Lung (tissue), 12 donors: ENCODE results near the gene BCL2. TPM values are rescaled to one million over a fixed set of nuclear protein-coding genes. Genes with fewer than 3 reads are reported as not detected.
A peak's percentile ranks its signal among the peaks of the same experiment; 100 is the strongest.

Experiments used
- ATAC-seq: fragments of 200-7000 bp; cut with Tn5 transposase; one replicate; pipeline ENCODE4 v1.9.1; 2020; ENCODE audit warnings: moderate number of reproducible peaks; ENCODE audit not compliant: insufficient read depth, low FRiP score
- DNase-seq, 3 donors: peaks; one replicate each; pipeline ENCODE4 v3.0.0-alpha.2; 2013 to 2017
- H3K27ac ChIP-seq, 2 donors: one replicate each; pipeline ENCODE4 v1.5.1; 2013; ENCODE audit warnings: mild to moderate bottlenecking in 2 of 2, moderate library complexity in 2 of 2, control low read depth in 1 of 2, inconsistent platforms in 1 of 2, low read depth in 1 of 2, low read length in 1 of 2
- H3K27me3 ChIP-seq, 3 donors: one replicate each; pipeline ENCODE4 v1.5.1; 2013; ENCODE audit warnings: low read length in 2 of 3; ENCODE audit not compliant: control insufficient read depth in 3 of 3, insufficient read depth in 3 of 3
- H3K36me3 ChIP-seq, 4 donors: one replicate each; pipeline ENCODE4 v1.5.1; 2013; ENCODE audit warnings: low read length in 4 of 4, mild to moderate bottlenecking in 1 of 4, moderate library complexity in 1 of 4; ENCODE audit not compliant: control insufficient read depth in 4 of 4, insufficient read depth in 4 of 4
- H3K4me1 ChIP-seq, 5 donors: one replicate each; pipeline ENCODE4 v1.5.1; 2013; ENCODE audit warnings: low read length in 5 of 5, mild to moderate bottlenecking in 2 of 5, moderate library complexity in 1 of 5; ENCODE audit not compliant: control insufficient read depth in 5 of 5, insufficient read depth in 5 of 5
- H3K4me3 ChIP-seq: one replicate; pipeline ENCODE4 v1.5.1; 2013; ENCODE audit warnings: mild to moderate bottlenecking, control low read depth, moderate library complexity
- H3K9ac ChIP-seq, 2 donors: one replicate each; pipeline ENCODE4 v1.5.1; 2013; ENCODE audit warnings: low read length in 2 of 2, control low read depth in 1 of 2; ENCODE audit not compliant: insufficient read depth in 1 of 2
- H3K9me3 ChIP-seq, 4 donors: one replicate each; pipeline ENCODE4 v1.5.1; 2013; ENCODE audit warnings: low read length in 3 of 4, mild to moderate bottlenecking in 1 of 4, moderate library complexity in 1 of 4; ENCODE audit not compliant: control insufficient read depth in 4 of 4, insufficient read depth in 3 of 4
- WGBS, 2 donors: extraction: QIAGEN DNeasy Blood & Tissue Kit; methylation state at CpG; one replicate each; pipeline ENCODE4 v1.1.7; 2013; 5-methylcytosine and 5-hydroxymethylcytosine counted together
- polyA plus RNA-seq, 2 donors: library from polyadenylated mRNA; stranded (reverse); fragments of 200-250 nt; gene quantifications; one replicate each; pipeline ENCODE4 v1.2.1, GENCODE V29; 2013
- total RNA-seq, 2 donors: library from RNA; depleted of rRNA in 1 of 2; stranded (reverse); fragments of >200 nt in 1 of 2; gene quantifications; one replicate each; pipeline ENCODE4 v1.2.1, GENCODE V29; 2014 to 2021
- TF ChIP-seq, protein P1 (sequence below): IDR thresholded peaks from 2 replicates; pipeline ENCODE4 v1.5.1; 2012; ENCODE audit warnings: mild to moderate bottlenecking; ENCODE audit errors: control extremely low read depth, extremely low read depth
- donor health status: control.
- donor health status: control.
- donor health status: Bipolar disorder and iron deficiency.
- donor health status: healthy.
- donor health status: DM: yes; HTN: yes; CAD: no.

Gene BCL2
- total and polyA plus RNA-seq, 4 donors: 1.5 to 30.9 (median 5.3) TPM

DNA sequence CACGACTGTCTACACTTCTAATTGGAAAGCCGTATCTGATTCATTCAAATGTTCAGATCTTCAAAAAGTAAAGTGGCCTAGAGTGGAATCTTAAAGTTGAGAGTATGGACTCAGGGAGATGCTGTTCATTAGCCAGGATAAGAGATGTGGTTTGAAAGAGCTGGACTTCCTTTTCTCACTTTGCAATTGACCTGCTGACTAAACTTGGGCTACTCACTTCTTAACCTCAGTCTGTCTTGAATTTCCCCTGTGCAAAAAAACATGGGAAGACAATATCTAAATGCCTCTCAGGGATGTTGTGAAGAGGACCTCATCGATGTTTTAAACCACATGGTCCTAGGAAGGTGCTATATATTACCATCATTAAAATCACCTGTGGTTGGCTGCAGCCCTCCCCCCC is 64.1 kb downstream of the BCL2 start:
- H3K4me3 ChIP-seq: no peak overlapping the region
- TF ChIP-seq, protein P1, sequence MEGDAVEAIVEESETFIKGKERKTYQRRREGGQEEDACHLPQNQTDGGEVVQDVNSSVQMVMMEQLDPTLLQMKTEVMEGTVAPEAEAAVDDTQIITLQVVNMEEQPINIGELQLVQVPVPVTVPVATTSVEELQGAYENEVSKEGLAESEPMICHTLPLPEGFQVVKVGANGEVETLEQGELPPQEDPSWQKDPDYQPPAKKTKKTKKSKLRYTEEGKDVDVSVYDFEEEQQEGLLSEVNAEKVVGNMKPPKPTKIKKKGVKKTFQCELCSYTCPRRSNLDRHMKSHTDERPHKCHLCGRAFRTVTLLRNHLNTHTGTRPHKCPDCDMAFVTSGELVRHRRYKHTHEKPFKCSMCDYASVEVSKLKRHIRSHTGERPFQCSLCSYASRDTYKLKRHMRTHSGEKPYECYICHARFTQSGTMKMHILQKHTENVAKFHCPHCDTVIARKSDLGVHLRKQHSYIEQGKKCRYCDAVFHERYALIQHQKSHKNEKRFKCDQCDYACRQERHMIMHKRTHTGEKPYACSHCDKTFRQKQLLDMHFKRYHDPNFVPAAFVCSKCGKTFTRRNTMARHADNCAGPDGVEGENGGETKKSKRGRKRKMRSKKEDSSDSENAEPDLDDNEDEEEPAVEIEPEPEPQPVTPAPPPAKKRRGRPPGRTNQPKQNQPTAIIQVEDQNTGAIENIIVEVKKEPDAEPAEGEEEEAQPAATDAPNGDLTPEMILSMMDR: no peak
- DNase-seq: no peak

GRCh38 chr18:63254716-63255399 is 64.7 kb downstream of the BCL2 start:
- no peak overlapping the region for H3K27ac ChIP-seq
- no peak for ATAC-seq
- TF ChIP-seq, protein P1: no peak
- no peak overlapping the region for H3K4me3 ChIP-seq
- no peak overlapping the region for H3K9ac ChIP-seq
- H3K36me3 ChIP-seq: no peaks in the 10 kb centered on the region
- 95 to 100% methylated on average over 4 of the region's 4 CpGs for WGBS, 2 donors
- H3K4me1 ChIP-seq: peaks cover 0 to 20% (median 2%) of the 10 kb centered on the region in 5 donors
- H3K9me3 ChIP-seq: no peaks in the 10 kb centered on the region
- H3K27me3 ChIP-seq: no peaks in the 10 kb centered on the region
- no peak for DNase-seq

More for the DNA sequence above, 64.1 kb downstream of the BCL2 start:
- H3K27ac ChIP-seq: no peak overlapping the region
- ATAC-seq: no peak
- no peak overlapping the region for H3K9ac ChIP-seq
- H3K36me3 ChIP-seq: no peaks in the 10 kb centered on the region
- H3K27me3 ChIP-seq: no peaks in the 10 kb centered on the region
- H3K4me1 ChIP-seq: peaks cover 0 to 20% (median 6%) of the 10 kb centered on the region in 5 donors
- WGBS, 2 donors: 88% methylated on average over 3 of the region's 3 CpGs
- no peaks in the 10 kb centered on the region for H3K9me3 ChIP-seq

- ATAC-seq (no peak), DNase-seq (peak in 2 of 3 donors; percentile 74 to 76)
- Histone ChIP-seq H3K9ac (peak overlapping the region in 1 of 2 donors; percentile 77), H3K36me3 (no peaks in the 10 kb centered on the region), H3K27me3 (no peaks in the 10 kb centered on the region), H3K4me3 (no peak overlapping the region), H3K9me3 (no peaks in the 10 kb centered on the region), H3K27ac (no peak overlapping the region), H3K4me1 (peaks cover 0 to 23% (median 2%) of the 10 kb centered on the region in 5 donors)
- TF ChIP-seq, protein P1: no peak
- 28 to 37% methylated on average over 10 of the region's 10 CpGs for WGBS, 2 donors
Observed at GRCh38 chr18:63253428-63254372, 65.9 kb downstream of the BCL2 start.
